LHCN-M2 (cell line): Measurements from ENCODE around the gene TTLL4. TPM values are rescaled to one million over a fixed set of nuclear protein-coding genes. Genes with fewer than 3 reads are reported as not detected.

Experiments used
- DNase-seq: peaks from one replicate; pipeline ENCODE4 v3.0.0-alpha.2; 2012; ENCODE audit warnings: low read depth
- total RNA-seq: library from RNA; depleted of rRNA; stranded (reverse); fragments of >200 nt; gene quantifications from 2 replicates; pipeline ENCODE4 v1.2.3, GENCODE V29; 2014; rRNA removed

The TTLL4 gene
- total RNA-seq, 1 experiment from 2014 or later, result 12.1 TPM

DNA sequence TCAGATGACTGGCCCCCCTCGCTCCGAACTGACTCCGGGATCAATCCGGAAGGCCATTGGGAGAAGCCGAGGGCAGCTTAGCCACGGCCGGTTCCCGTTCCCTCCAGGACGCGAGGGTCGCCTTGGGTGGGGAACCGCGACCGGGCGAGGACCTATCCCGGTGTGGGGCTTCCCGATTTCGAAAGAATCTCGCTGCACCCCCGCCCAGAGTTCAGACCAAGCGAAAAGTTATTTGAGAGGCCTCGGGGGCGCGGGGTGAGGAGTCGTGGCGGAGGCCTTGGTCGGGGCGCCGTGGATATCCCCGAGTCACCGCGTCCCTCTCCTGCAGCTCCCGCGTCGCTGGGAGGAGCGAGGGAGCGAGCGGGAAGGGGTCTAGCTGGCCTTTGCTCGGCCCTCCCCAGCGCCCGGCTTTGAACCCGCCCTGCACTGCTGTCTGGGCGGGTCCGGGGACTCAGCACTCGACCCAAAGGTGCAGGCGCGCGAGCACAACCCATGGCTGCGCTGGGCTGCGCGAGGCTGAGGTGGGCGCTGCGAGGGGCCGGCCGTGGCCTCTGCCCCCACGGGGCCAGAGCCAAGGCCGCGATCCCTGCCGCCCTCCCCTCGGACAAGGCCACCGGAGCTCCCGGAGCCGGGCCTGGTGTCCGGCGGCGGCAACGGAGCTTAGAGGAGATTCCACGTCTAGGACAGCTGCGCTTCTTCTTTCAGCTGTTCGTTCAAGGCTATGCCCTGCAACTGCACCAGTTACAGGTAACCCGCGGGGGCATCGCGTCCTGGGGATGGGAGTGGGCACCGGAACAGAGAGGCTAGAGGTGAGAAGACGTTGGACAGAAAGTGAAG is 71.3 kb downstream of the TTLL4 start, which contains the start of gene CYP27A1:
TSS of gene CYP27A1 (plus strand) at position 457 of the 837 bp plus-strand sequence. CDS start at position 493, 36 bp downstream.
- peak; percentile 24 for DNase-seq

DNA sequence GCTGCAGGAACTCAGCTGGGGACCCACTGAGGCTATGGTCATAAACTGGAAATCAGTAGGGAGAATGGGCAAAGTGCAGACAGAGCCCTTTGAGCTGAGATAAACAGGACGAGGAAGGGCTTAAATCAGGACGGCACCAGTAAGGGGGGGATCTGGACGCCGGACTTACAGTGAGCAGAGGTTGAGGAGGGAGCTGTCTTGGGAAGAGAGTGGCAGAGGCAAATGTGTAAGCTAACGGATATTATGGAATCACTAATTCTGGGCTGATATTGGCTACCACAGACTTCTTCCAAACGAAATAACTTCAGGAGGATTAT is 71.9 kb downstream of the TTLL4 start:
- no peak for DNase-seq

DNA sequence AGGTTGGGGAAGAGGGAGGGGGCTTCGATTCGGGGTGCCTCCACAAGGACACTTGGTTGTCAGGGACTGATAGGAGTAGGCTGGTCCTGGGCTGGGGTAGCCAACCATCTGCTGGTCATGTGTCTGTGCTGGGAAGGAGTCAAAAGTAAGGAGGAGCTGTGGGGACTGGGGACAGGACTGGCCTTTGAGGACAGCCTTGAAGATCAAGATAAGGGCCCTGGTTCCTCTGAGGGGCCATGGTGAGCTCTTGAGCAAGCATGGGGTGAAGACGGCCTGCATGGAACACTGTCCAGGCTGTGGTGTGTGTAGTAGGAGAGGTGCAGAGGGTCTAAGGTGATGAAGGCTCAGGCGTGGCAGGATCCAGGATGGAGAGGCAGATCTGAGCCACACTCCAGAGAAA is 73.1 kb downstream of the TTLL4 start:
- no peak for DNase-seq

- no peak for DNase-seq
Observed at GRCh38 chr2:218785103-218785502, 74.5 kb downstream of the TTLL4 start.

DNA sequence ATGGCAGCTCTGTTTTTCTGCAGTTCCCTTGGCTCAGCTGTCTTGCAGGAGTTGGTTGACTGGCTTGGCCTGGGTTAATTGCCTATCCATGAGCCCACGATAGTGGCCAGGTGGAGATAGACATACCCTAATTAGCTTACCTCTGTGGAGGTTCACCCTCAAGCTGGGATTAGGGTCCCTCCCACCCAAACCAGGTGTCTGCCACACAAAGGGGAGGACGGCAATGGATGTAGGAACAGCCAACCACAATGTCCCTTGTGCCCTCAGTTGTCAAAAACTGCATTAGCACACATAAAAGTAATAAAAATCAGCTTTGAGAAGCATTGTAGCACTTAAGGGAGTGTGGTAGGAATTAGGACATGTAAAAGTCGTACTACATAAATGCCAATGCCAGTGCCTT is 75.5 kb downstream of the TTLL4 start:
- no peak for DNase-seq

DNA sequence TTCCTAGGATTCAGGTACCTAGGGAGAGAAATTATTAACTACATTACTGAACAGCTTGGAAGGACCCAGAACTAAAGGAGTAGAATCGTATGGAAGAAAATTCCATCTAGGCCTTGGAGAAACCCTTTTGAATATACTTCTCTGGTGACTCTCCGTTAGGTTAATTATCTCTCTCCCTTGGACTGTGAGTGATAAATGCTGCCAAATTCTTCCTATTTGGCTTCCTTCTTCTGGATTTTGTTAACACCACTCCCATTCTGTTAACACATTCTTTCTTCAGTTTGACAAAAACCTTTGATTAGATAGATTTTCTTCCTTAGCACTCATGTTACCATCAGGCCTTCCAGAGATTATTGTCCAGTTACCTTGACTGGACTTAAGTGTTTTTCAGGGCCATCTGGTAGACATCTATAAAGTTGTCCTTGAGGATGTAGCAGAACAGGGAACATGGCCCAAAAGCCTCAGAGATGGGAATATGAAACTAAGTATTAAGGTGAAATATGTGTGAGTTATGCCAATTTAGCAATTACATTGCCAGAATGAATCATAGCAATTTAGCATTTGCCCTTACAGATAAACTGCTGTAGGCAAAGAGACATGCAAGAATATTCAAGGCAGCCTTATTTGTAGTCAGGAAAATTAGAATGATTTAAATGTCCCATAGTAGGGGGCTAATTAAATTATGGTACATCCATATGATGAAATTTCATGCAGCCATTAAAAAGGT is 78.1 kb downstream of the TTLL4 start:
- no peak for DNase-seq

GRCh38 chr2:218792433-218792832 is 81.8 kb downstream of the TTLL4 start:
- DNase-seq, result no peak

GRCh38 chr2:218796691-218797090 is 86.1 kb downstream of the TTLL4 start:
- no peak for DNase-seq

DNA sequence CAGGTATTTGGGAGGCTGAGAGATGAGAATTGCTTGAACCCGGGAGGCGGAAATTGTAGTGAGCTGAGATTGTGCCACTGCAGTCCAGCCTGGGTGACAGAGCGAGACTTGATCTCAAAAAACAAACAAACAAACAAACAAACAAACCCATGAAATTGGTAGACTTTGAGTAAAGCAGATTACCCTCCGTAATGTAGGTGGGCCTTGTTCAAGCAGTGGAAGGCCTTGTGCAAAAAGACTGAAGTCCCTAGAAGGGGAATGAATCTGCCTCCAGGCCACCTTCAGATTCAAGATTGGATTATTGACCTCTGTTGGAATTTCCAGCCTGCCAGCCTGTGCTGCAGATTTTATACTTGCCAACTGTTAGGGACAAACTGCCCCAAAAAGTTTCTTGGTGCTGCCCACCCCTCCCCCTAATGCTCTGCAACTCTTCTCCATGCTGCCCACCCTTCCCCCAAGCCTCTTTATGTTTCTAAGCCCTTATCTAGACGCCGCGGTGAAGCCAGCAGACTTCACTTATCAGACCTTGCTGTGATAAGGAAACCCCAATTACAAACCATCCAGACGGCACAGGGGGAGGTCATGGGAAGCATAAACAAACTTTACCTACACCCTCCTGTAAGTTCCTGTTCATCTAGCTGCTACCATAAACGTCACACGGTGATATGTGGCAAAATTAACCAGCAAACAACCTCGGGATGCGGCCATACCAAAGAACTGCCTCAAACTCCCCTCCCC is 88.3 kb downstream of the TTLL4 start:
- no peak for DNase-seq

DNA sequence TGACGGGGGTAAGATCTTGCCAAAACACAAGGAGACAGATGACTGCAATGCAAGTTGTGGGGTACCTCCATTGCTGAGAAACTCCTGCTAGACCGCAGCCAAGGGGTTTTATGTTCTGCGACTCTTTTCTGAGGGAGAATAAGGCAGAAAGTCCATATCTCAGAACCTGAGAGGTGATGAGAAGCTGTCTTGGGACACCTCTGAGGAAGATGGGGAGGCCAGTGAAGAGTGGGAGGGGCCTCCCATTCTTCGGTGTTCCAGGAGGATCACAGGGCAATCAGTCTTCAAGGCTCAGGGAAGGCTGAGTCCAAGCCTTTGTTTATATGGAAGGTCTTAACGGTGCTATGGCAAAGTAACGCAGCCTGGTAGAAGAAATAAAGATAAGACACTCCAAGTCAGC is 89.4 kb downstream of the TTLL4 start:
- DNase-seq, result no peak

DNA sequence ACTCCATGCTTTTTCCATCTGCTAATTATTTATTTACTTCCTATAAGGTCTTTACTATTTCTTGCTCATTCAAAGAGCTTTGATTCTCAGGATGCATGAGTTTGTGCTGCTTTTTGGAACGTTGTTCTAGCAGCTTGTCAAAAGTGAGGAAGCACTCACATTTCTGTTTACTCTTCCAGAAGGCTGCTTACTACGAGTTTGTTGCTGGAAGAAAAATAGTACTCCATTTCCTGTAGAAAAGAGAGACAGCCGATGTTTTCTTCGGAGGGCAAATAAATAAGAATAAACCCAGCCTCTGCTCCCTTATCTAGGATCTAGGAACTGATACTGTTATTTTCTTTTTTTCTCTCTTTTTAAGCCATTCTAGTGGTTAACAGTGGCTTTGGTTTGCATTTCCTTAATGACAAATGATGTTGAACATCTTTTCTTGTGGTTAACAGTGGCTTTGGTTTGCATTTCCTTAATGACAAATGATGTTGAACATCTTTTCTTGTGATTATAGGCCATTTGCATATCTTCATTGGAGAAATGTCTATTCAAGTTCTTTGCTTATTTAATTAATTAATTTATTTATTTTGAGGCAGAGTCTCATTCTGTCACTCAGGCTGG is 91.9 kb downstream of the TTLL4 start:
- no peak for DNase-seq

DNA sequence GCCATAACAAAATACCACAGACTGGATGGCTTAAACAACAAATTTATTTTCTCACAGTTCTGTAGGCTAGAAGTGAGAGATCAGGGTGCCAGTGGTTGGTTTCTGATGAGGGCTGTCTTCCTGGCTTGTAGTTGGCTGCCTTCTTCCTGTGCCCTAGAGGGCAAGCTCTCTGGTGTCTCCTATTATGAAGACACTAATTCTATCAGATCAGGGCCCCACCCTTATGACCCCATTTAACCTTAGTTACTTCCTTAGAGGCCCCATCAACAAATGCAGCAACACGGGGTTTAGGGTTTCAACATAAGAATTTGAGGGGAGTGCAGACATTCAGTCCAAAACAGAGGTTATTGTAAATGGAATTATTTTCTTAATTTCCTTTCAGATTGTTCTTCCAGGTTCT is 94.2 kb downstream of the TTLL4 start:
- DNase-seq, result no peak

Other genes starting within 250 kb of the TTLL4 start
- 11.1 and 11.9 TPM in 2 replicates for gene USP37, start 142.5 kb upstream of the TTLL4 start, total RNA-seq
- gene CNOT9, start 142.0 kb upstream of the TTLL4 start, total RNA-seq, result 64.6 and 82.1 TPM in 2 replicates
- gene PLCD4, start 102.9 kb upstream of the TTLL4 start, total RNA-seq, result 6.6 and 9.5 TPM in 2 replicates
- gene ZNF142, start 51.2 kb upstream of the TTLL4 start, total RNA-seq, result 15.0 and 15.8 TPM in 2 replicates
- gene BCS1L, start 51.2 kb upstream of the TTLL4 start, total RNA-seq, result 38.3 and 50.6 TPM in 2 replicates
- 38.1 and 40.5 TPM in 2 replicates for gene RNF25, start 38.8 kb upstream of the TTLL4 start, total RNA-seq
- gene STK36, start 38.7 kb upstream of the TTLL4 start, total RNA-seq, result 20.3 and 25.8 TPM in 2 replicates
- gene CYP27A1, start 71.3 kb downstream of the TTLL4 start, total RNA-seq, result 6.1 TPM in 2 replicates
- 0.46 TPM in 1 of 2 replicates, not detected in the other for gene PRKAG3, start 121.0 kb downstream of the TTLL4 start, total RNA-seq
- gene WNT6, start 149.0 kb downstream of the TTLL4 start, total RNA-seq, result 0.23 TPM in 1 of 2 replicates, not detected in the other
- 0.06 TPM in 1 of 2 replicates, not detected in the other for gene WNT10A, start 170.0 kb downstream of the TTLL4 start, total RNA-seq
- gene CDK5R2, start 248.8 kb downstream of the TTLL4 start, total RNA-seq, result 0.17 and 0.38 TPM in 2 replicates